Peyer's patch (tissue), 4 donors: Measurements from ENCODE around the gene BPIFB6. TPM values are rescaled to one million over a fixed set of nuclear protein-coding genes. Genes with fewer than 3 reads are reported as not detected.

Experiments used
- DNase-seq, 3 donors: peaks; one replicate each; pipeline ENCODE4 v3.0.0-alpha.2; 2017 to 2019
- H3K27ac ChIP-seq, 4 donors: fragments of 200-600 bp; sonication (generic); one replicate each; pipeline ENCODE4 v1.5.1; 2016 to 2019
- H3K27me3 ChIP-seq, 2 donors: fragments of 200-600 bp; sonication (generic); one replicate each; pipeline ENCODE4 v1.5.1; 2019
- H3K36me3 ChIP-seq, 3 donors: fragments of 200-600 bp; sonication (generic); one replicate each; pipeline ENCODE4 v1.5.1; 2016 to 2019
- H3K4me1 ChIP-seq, 4 donors: fragments of 200-600 bp; sonication (generic); one replicate each; pipeline ENCODE4 v1.5.1; 2016 to 2019
- H3K4me3 ChIP-seq, 4 donors: fragments of 200-600 bp; sonication (generic); 1 replicate in 3 of 4; 2 replicates in 1 of 4; pipeline ENCODE4 v1.5.1; 2016 to 2019; ENCODE audit warnings: mild to moderate bottlenecking in 1 of 4
- H3K9me3 ChIP-seq, 4 donors: fragments of 200-600 bp; sonication (generic); one replicate each; pipeline ENCODE4 v1.5.1; 2016 to 2019; ENCODE audit warnings: mild to moderate bottlenecking in 1 of 4
- CTCF ChIP-seq, 6 experiments: fragments of 450-650 bp in 4 of 6; fragments of 200-600 bp in 2 of 6; sonication (generic) in 1 of 6; IDR thresholded peaks; one replicate each; pipeline ENCODE4 v1.5.1; 2017 to 2019; ENCODE audit warnings: antibody characterized with exemption in 6 of 6, mild to moderate bottlenecking in 3 of 6, moderate library complexity in 1 of 6
- POLR2A ChIP-seq, 2 donors: fragments of 450-650 bp; IDR thresholded peaks; one replicate each; pipeline ENCODE4 v1.5.1; 2017; ENCODE audit warnings: antibody characterized with exemption in 2 of 2, mild to moderate bottlenecking in 2 of 2, moderate library complexity in 2 of 2
- total RNA-seq, 4 donors: library from RNA; depleted of rRNA; stranded (reverse); fragments of >200 nt; gene quantifications; one replicate each; pipeline ENCODE4 v1.1.0, GENCODE V29; 2016

Gene BPIFB6
- total RNA-seq, 4 donors from 2014 or later = not detected

DNA sequence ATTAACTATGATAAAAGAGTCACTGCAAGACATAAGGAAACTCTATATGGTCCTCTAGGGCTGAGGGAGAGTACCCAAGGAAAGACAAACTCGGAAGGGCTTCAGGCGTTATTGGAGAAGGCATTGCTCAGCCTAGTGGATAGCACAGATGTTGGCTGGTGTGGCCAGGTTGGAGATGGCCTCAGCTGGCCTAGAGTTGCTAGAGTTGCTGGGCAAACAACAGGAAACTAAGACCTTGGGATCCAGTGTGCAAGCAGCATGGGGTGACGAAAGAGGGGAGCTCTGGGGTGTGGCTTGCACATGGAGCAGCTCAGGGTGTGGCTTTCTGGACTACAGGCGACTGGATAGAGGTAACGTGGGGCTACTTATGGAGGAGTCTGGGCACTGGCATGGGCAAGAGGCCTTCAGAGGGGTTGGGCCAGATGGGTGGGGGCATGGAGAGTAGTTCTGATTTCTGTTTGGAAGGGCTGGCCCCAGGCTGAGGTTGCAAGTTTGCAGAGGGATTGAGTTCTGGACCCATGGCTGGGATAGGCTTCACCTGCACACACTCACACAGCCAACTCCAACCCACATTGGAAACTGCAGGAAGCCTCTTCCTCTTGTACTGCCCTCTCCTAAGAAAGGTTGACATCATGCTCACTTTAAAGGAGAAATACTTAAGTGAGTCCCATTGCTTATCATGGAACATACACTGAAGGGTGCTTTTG is 5.2 kb upstream of the BPIFB6 start:
- H3K4me3 ChIP-seq = no peak overlapping the region
- no peaks in the 10 kb centered on the region for H3K36me3 ChIP-seq
- H3K27me3 ChIP-seq = no peaks in the 10 kb centered on the region
- H3K4me1 ChIP-seq = no peaks in the 10 kb centered on the region
- no peak for DNase-seq
- TF ChIP-seq POLR2A (IDR thresholded peaks at IDR 0.05) (no peak), CTCF (IDR thresholded peaks at IDR 0.05) (no peak)
- no peak overlapping the region for H3K27ac ChIP-seq
- no peaks in the 10 kb centered on the region for H3K9me3 ChIP-seq

DNA sequence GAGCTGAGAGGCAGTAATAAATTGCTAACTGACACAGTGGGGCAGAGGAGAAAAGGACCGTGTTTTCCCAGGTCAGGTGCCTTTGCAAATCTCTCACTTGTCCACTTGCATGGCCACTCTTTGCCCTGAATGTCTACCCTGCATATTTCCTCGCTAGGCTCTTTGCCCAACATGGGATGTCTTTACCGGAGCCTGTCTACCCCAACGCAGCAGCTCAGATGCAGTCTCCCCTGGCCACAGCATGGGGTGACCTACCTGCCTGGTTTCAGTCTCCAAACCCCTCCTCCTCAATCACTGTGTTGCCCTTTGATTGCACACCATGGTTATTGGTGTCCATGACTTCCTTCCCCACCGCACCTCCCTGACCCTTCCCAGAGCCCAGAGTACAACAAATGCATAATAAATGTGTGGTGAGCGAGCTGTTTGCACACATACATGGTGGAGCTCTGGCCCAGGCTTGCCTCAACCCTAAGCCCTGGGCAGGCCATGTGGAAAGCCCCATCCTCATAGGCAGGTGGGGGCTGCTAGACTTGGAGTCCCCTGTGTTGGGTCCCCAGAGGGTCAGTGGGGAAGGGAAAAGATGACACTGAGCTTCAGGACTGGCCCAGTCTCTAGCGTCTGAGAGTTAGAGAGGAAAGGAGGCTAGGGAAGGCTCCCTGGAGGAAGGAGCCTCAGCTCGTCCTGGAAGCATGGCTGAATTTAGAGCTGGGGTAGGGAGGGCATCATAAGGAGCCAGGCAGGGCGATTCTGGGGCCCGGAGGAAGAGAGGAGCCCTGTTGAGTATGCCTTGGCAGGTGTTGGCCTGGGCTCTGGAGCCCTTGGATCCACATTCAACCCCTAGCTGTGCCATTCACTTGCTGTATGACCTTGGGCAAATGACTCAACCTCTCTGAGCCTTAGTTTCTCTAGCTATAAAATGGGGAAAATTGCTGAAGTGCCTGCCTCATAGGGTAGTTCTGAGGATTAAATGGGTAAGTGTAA is 4.4 kb upstream of the BPIFB6 start:
- H3K4me3 ChIP-seq = no peak overlapping the region
- no peaks in the 10 kb centered on the region for H3K27me3 ChIP-seq
- no peaks in the 10 kb centered on the region for H3K4me1 ChIP-seq
- no peaks in the 10 kb centered on the region for H3K36me3 ChIP-seq
- TF ChIP-seq POLR2A (IDR thresholded peaks at IDR 0.05) (no peak), CTCF (IDR thresholded peaks at IDR 0.05) (no peak)
- H3K27ac ChIP-seq = no peak overlapping the region
- DNase-seq = no peak
- H3K9me3 ChIP-seq = no peaks in the 10 kb centered on the region

- no peak overlapping the region for H3K27ac ChIP-seq
- no peak for DNase-seq
- no peak overlapping the region for H3K4me3 ChIP-seq
- TF ChIP-seq CTCF (IDR thresholded peaks at IDR 0.05) (no peak), POLR2A (IDR thresholded peaks at IDR 0.05) (no peak)
- H3K4me1 ChIP-seq = no peaks in the 10 kb centered on the region
- no peaks in the 10 kb centered on the region for H3K9me3 ChIP-seq
- no peaks in the 10 kb centered on the region for H3K27me3 ChIP-seq
- no peaks in the 10 kb centered on the region for H3K36me3 ChIP-seq
These were observed 3.4 kb upstream of the BPIFB6 start for GRCh38 chr20:33027769-33028751.

DNA sequence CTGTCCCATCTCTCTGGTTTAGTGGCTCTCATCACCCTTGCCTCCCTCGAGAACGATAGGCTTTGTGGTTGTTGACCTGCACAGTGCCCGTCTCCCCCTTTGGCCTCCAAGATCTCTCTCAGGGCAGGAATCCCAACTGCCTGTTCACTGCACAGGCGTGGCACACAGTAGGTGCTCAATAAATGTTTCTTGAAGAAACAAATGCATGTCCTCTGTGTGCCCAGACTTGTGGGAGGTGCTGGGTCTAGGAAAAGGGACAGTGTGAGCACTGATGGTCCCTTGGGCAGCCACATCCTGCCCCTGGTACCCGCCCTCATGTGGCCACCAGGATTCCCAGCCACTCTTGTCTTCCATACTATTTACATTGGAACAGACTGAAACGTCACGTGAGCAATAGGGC is 2.6 kb upstream of the BPIFB6 start:
- Histone ChIP-seq H3K36me3 (no peaks in the 10 kb centered on the region), H3K4me1 (no peaks in the 10 kb centered on the region), H3K9me3 (no peaks in the 10 kb centered on the region), H3K27me3 (no peaks in the 10 kb centered on the region), H3K4me3 (no peak overlapping the region), H3K27ac (no peak overlapping the region)
- TF ChIP-seq POLR2A (IDR thresholded peaks at IDR 0.05) (no peak), CTCF (IDR thresholded peaks at IDR 0.05) (no peak)
- no peak for DNase-seq

GRCh38 chr20:33030076-33030475 is 1.4 kb upstream of the BPIFB6 start:
- TF ChIP-seq CTCF (IDR thresholded peaks at IDR 0.05) (no peak), POLR2A (IDR thresholded peaks at IDR 0.05) (no peak)
- H3K36me3 ChIP-seq = no peaks in the 10 kb centered on the region
- H3K27me3 ChIP-seq = no peaks in the 10 kb centered on the region
- DNase-seq = no peak
- H3K4me1 ChIP-seq = no peaks in the 10 kb centered on the region
- no peak overlapping the region for H3K27ac ChIP-seq
- H3K4me3 ChIP-seq = no peak overlapping the region
- H3K9me3 ChIP-seq = no peaks in the 10 kb centered on the region
